ENCODE measurements around the gene CCDC149. TPM values are rescaled to one million over a fixed set of nuclear protein-coding genes. Genes with fewer than 3 reads are reported as not detected.

The CCDC149 gene
- total RNA-seq, 3 donors from 2014 or later (not counting 1 experiment from before 2014, with no cell fraction given) = 0.14 to 0.86 (median 0.43) TPM

DNA sequence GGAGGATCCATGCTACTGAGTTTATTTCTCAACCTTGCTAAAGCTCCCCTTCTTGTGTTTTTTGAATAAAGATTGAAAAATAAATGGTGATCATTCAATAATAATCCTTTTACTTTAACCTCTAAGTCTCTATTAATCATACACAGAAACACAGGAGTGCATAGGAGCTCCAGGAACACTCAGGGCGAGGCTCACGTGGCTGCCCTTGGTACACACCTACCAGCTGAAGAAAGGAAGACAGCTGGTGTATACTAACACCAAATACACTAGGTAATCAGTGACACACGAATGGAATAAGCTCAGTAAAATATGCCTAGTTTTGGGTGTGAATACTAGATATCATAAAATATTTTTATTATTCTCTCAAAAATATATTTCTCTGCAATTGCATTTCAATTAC is 26.2 kb downstream of the CCDC149 start:
- intact Hi-C loops (cut with micrococcal nuclease) = no loop called here
- H3K36me3 ChIP-seq (ENCODE audit: control insufficient read depth, insufficient read depth, low read length) = no peaks in the 10 kb centered on the region
- H3K4me3 ChIP-seq (ENCODE audit: low read length) = no peak overlapping the region
- no peak for DNase-seq
- Mint-ChIP-seq H3K9me3 (no peaks in the 10 kb centered on the region), H3K4me1 (no peaks in the 10 kb centered on the region), H3K4me3 (no peak overlapping the region), H3K27ac (no peak overlapping the region), H3K36me3 (no peaks in the 10 kb centered on the region), H3K27me3 (ENCODE audit: low read depth in 2 of 2) (peaks cover 0 to 7% of the 10 kb centered on the region in 2 donors)
- ATAC-seq = no peak
- TF ChIP-seq, protein P1, sequence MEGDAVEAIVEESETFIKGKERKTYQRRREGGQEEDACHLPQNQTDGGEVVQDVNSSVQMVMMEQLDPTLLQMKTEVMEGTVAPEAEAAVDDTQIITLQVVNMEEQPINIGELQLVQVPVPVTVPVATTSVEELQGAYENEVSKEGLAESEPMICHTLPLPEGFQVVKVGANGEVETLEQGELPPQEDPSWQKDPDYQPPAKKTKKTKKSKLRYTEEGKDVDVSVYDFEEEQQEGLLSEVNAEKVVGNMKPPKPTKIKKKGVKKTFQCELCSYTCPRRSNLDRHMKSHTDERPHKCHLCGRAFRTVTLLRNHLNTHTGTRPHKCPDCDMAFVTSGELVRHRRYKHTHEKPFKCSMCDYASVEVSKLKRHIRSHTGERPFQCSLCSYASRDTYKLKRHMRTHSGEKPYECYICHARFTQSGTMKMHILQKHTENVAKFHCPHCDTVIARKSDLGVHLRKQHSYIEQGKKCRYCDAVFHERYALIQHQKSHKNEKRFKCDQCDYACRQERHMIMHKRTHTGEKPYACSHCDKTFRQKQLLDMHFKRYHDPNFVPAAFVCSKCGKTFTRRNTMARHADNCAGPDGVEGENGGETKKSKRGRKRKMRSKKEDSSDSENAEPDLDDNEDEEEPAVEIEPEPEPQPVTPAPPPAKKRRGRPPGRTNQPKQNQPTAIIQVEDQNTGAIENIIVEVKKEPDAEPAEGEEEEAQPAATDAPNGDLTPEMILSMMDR (IDR thresholded peaks at IDR 0.05) = no peak
- no peak overlapping the region for H3K27ac ChIP-seq (ENCODE audit: low read length)
- no peaks in the 10 kb centered on the region for H3K4me1 ChIP-seq (ENCODE audit: control insufficient read depth, insufficient read depth, low read length)
- no peaks in the 10 kb centered on the region for H3K9me3 ChIP-seq (ENCODE audit: control insufficient read depth, insufficient read depth, low read length)
- 84% methylated on average over 2 of the region's 3 CpGs for WGBS (ENCODE audit: insufficient coverage)
- no peaks in the 10 kb centered on the region for H3K27me3 ChIP-seq (ENCODE audit: control insufficient read depth, insufficient read depth, low read length)

- no peaks in the 10 kb centered on the region for H3K4me1 ChIP-seq (ENCODE audit: control insufficient read depth, insufficient read depth, low read length)
- TF ChIP-seq, protein P1 (IDR thresholded peaks at IDR 0.05) = no peak
- DNase-seq (no peak), ATAC-seq (no peak)
- H3K27me3 ChIP-seq (ENCODE audit: control insufficient read depth, insufficient read depth, low read length) = no peaks in the 10 kb centered on the region
- no peaks in the 10 kb centered on the region for H3K9me3 ChIP-seq (ENCODE audit: control insufficient read depth, insufficient read depth, low read length)
- Mint-ChIP-seq H3K27ac (no peak overlapping the region), H3K9me3 (no peaks in the 10 kb centered on the region), H3K4me3 (no peak overlapping the region), H3K27me3 (ENCODE audit: low read depth in 2 of 2) (peaks cover 0 to 7% of the 10 kb centered on the region in 2 donors), H3K36me3 (no peaks in the 10 kb centered on the region), H3K4me1 (no peaks in the 10 kb centered on the region)
- H3K36me3 ChIP-seq (ENCODE audit: control insufficient read depth, insufficient read depth, low read length) = no peaks in the 10 kb centered on the region
- no peak overlapping the region for H3K27ac ChIP-seq (ENCODE audit: low read length)
- no peak overlapping the region for H3K4me3 ChIP-seq (ENCODE audit: low read length)
- intact Hi-C loops (cut with micrococcal nuclease) = no loop called here
- 93% methylated on average over 8 of the region's 8 CpGs for WGBS (ENCODE audit: insufficient coverage)
These were observed 27.5 kb downstream of the CCDC149 start for GRCh38 chr4:24885342-24885741.

- DNase-seq (no peak), ATAC-seq (no peak)
- no peaks in the 10 kb centered on the region for H3K9me3 Mint-ChIP-seq
- no peak overlapping the region for H3K27ac Mint-ChIP-seq
- WGBS (ENCODE audit: insufficient coverage) = 92% methylated on average over 8 of the region's 8 CpGs
- no peak overlapping the region for H3K4me3 Mint-ChIP-seq
- TF ChIP-seq, protein P1 (IDR thresholded peaks at IDR 0.05) = no peak
- intact Hi-C loops (cut with micrococcal nuclease) = no loop called here
- no peaks in the 10 kb centered on the region for H3K36me3 Mint-ChIP-seq
- Histone ChIP-seq H3K9me3 (ENCODE audit: control insufficient read depth, insufficient read depth, low read length) (no peaks in the 10 kb centered on the region), H3K27me3 (ENCODE audit: control insufficient read depth, insufficient read depth, low read length) (no peaks in the 10 kb centered on the region), H3K36me3 (ENCODE audit: control insufficient read depth, insufficient read depth, low read length) (no peaks in the 10 kb centered on the region), H3K27ac (ENCODE audit: low read length) (no peak overlapping the region), H3K4me3 (ENCODE audit: low read length) (no peak overlapping the region), H3K4me1 (ENCODE audit: control insufficient read depth, insufficient read depth, low read length) (no peaks in the 10 kb centered on the region)
- H3K27me3 Mint-ChIP-seq (ENCODE audit: low read depth in 2 of 2) = peaks cover 0 to 7% of the 10 kb centered on the region in 2 donors
- H3K4me1 Mint-ChIP-seq = no peaks in the 10 kb centered on the region
These were observed 27.9 kb downstream of the CCDC149 start for GRCh38 chr4:24884902-24885301.

GRCh38 chr4:24881508-24882196 is 31.2 kb downstream of the CCDC149 start:
- ATAC-seq = no peak
- no peaks in the 10 kb centered on the region for H3K9me3 ChIP-seq (ENCODE audit: control insufficient read depth, insufficient read depth, low read length)
- no peaks in the 10 kb centered on the region for H3K4me1 ChIP-seq (ENCODE audit: control insufficient read depth, insufficient read depth, low read length)
- TF ChIP-seq, protein P1 (IDR thresholded peaks at IDR 0.05) = no peak
- H3K27ac ChIP-seq (ENCODE audit: low read length) = no peak overlapping the region
- Mint-ChIP-seq H3K27me3 (ENCODE audit: low read depth in 2 of 2) (peaks cover 0 to 7% of the 10 kb centered on the region in 2 donors), H3K27ac (no peak overlapping the region), H3K36me3 (no peaks in the 10 kb centered on the region), H3K4me3 (no peak overlapping the region), H3K4me1 (no peaks in the 10 kb centered on the region), H3K9me3 (no peaks in the 10 kb centered on the region)
- H3K4me3 ChIP-seq (ENCODE audit: low read length) = no peak overlapping the region
- DNase-seq = no peak
- H3K36me3 ChIP-seq (ENCODE audit: control insufficient read depth, insufficient read depth, low read length) = no peaks in the 10 kb centered on the region
- 94% methylated on average over 1 of the region's 3 CpGs for WGBS (ENCODE audit: insufficient coverage)
- no peaks in the 10 kb centered on the region for H3K27me3 ChIP-seq (ENCODE audit: control insufficient read depth, insufficient read depth, low read length)
- intact Hi-C loops (cut with micrococcal nuclease) = no loop called here
